ENCODE measurements around the gene GABRB2. TPM values are rescaled to one million over a fixed set of nuclear protein-coding genes. Genes with fewer than 3 reads are reported as not detected.

GABRB2 gene
- total RNA-seq, 4 donors from 2014 or later: 0.11 to 4.6 (median 1.3) TPM

DNA sequence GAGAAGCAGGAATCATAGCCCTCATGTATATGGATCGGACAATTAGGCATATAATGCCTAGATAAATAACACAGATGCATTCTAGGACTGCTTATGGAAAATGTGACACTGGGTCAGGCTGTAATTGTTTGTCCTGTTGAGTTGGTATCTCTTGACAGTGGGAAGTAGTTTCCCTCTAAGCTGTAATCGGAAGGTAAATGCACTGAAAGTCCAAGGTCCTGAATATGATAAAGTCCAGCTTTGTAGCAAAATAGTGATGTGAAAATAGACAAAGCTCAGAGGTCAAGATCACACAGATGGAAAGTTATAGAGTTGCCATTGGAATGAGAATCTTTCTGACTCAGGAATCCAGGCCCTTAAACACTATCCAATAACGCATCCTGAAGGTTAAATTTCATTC is 214.2 kb downstream of the GABRB2 start:
- no peak overlapping the region for H3K27ac ChIP-seq
- TF ChIP-seq POLR2A (IDR thresholded peaks at IDR 0.05): no peak
- TF ChIP-seq, protein P1, sequence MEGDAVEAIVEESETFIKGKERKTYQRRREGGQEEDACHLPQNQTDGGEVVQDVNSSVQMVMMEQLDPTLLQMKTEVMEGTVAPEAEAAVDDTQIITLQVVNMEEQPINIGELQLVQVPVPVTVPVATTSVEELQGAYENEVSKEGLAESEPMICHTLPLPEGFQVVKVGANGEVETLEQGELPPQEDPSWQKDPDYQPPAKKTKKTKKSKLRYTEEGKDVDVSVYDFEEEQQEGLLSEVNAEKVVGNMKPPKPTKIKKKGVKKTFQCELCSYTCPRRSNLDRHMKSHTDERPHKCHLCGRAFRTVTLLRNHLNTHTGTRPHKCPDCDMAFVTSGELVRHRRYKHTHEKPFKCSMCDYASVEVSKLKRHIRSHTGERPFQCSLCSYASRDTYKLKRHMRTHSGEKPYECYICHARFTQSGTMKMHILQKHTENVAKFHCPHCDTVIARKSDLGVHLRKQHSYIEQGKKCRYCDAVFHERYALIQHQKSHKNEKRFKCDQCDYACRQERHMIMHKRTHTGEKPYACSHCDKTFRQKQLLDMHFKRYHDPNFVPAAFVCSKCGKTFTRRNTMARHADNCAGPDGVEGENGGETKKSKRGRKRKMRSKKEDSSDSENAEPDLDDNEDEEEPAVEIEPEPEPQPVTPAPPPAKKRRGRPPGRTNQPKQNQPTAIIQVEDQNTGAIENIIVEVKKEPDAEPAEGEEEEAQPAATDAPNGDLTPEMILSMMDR (IDR thresholded peaks at IDR 0.05): no peak

DNA sequence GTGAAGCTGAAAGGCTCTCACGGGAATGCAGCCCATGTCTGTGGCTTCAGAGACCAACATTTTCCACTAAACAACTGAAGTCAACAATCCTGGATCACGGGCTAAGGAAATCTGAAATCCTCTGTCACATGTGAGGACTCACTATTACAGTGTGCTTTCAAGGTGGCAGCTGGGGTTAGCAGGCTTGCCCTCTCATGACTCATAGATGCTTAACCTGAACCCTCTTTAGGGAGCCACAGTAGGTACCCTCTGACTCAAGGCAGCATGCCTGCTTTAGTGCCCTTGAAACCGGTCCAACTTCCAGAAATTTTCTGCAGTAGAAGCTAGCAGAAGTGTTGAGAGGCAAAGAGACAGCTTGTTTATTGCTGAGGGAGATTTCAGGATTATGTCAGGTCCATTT is 232.5 kb downstream of the GABRB2 start:
- Histone ChIP-seq H3K27me3 (no peaks in the 10 kb centered on the region), H3K36me3 (no peaks in the 10 kb centered on the region), H3K4me3 (replicated peaks in 1 of 3) (no peak overlapping the region), H3K9me3 (no peaks in the 10 kb centered on the region), H3K27ac (no peak overlapping the region), H3K4me1 (no peaks in the 10 kb centered on the region)
- 80 to 93% methylated on average over 3 of the region's 3 CpGs for WGBS, 2 donors
- DNase-seq: no peak
- intact Hi-C loops (cut with DNase I): no loop called here
- no peak for TF ChIP-seq POLR2A (IDR thresholded peaks at IDR 0.05)
- TF ChIP-seq, protein P1 (IDR thresholded peaks at IDR 0.05): no peak

More for the DNA sequence above, 214.2 kb downstream of the GABRB2 start:
- Histone ChIP-seq H3K9me3 (no peaks in the 10 kb centered on the region), H3K4me3 (replicated peaks in 1 of 3) (no peak overlapping the region), H3K27me3 (no peaks in the 10 kb centered on the region), H3K4me1 (peaks cover 0 to 2% of the 10 kb centered on the region in 2 donors), H3K36me3 (no peaks in the 10 kb centered on the region)
- 93 to 94% methylated on average over 3 of the region's 3 CpGs for WGBS, 2 donors
- DNase-seq: no peak
- intact Hi-C loops (cut with DNase I): no loop called here

DNA sequence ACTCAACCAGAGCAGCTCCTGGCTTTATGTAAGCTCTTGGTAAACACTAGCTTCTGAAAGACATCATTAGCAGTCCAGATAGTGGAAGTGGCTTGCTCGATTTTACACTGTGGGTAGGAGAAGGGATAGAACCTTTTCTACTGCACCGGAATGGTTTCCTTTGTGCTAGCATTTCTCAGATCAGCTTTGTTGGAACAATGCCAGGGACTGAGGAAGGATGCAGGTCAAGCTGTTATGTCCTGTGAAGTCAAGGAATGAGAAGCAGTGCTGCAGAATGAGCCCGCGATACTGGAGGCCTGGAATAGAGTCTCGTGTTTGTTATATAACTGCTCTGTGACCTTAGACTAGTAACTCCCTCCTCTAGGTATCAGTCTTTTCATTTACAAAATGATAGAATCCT is 233.6 kb downstream of the GABRB2 start:
- Histone ChIP-seq H3K36me3 (no peaks in the 10 kb centered on the region), H3K4me3 (replicated peaks in 1 of 3) (no peak overlapping the region), H3K27me3 (no peaks in the 10 kb centered on the region), H3K9me3 (no peaks in the 10 kb centered on the region), H3K4me1 (no peaks in the 10 kb centered on the region), H3K27ac (no peak overlapping the region)
- no peak for DNase-seq
- TF ChIP-seq POLR2A (IDR thresholded peaks at IDR 0.05): no peak
- TF ChIP-seq, protein P1 (IDR thresholded peaks at IDR 0.05): no peak
- WGBS, 2 donors: 57 to 68% methylated on average over 5 of the region's 5 CpGs
- intact Hi-C loops (cut with DNase I): no loop called here

DNA sequence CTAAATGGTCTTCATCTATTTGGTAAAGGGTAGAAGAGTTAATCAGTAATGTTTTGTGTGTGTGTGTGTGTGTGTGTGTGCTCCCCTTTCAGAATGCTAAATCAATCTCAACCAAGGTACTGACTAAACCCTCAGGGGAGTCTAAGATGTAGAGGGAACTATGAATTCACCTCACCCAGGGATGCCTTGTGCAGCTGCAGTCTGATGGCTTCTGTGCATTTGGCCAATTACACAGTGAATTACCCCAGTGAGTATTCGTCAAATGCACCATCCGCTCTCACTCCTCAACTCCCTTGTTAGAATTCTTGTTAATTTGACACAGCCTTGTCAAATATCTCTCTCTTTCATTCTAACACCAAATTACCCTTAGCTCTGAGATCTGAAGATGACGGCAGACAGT is 234.6 kb downstream of the GABRB2 start:
- DNase-seq: no peak
- intact Hi-C loops (cut with DNase I): no loop called here
- Histone ChIP-seq H3K27me3 (no peaks in the 10 kb centered on the region), H3K27ac (no peak overlapping the region), H3K4me3 (replicated peaks in 1 of 3) (no peak overlapping the region), H3K4me1 (no peaks in the 10 kb centered on the region), H3K36me3 (no peaks in the 10 kb centered on the region), H3K9me3 (no peaks in the 10 kb centered on the region)
- WGBS, 2 donors: 92 to 94% methylated on average over 3 of the region's 3 CpGs
- no peak for TF ChIP-seq POLR2A (IDR thresholded peaks at IDR 0.05)
- TF ChIP-seq, protein P1 (IDR thresholded peaks at IDR 0.05): no peak

DNA sequence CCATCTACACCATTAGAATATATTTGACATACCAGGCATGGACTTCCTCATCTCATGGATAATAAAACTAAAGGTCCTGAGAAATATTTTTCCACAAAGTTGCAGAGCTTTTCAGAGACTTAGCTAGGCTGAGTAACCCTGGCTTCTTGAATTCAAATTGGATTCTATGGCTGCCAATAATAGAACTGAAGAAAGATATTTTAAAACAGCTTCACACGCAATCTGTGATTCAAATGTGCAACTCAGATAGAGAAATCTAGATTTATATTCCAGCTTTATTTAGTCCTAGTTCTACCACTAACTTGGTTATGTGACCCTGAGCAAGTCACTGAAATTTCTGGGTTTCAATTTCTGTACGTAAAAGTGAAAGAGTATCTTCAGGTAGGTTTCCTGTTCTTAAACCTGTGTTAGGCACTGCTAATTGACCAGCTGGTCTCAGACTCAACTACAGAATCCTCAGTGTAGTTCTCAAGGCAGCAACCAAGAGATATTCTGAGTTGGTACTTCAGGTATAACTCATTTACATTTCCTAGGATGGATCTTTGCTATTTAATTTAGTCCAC is 235.3 kb downstream of the GABRB2 start:
- no peaks in the 10 kb centered on the region for H3K9me3 ChIP-seq
- H3K4me1 ChIP-seq: no peaks in the 10 kb centered on the region
- H3K36me3 ChIP-seq: no peaks in the 10 kb centered on the region
- H3K27ac ChIP-seq: no peak overlapping the region
- DNase-seq: no peak
- WGBS, 2 donors: 92 to 98% methylated on average over 2 of the region's 2 CpGs
- H3K4me3 ChIP-seq (replicated peaks in 1 of 3): no peak overlapping the region
- H3K27me3 ChIP-seq: no peaks in the 10 kb centered on the region
- TF ChIP-seq, protein P1 (IDR thresholded peaks at IDR 0.05): no peak
- no peak for TF ChIP-seq POLR2A (IDR thresholded peaks at IDR 0.05)
- intact Hi-C loops (cut with DNase I): no loop called here
